ELR (cell line): ENCODE data around the gene ASPDH.

Source experiments
- DNase-seq: peaks from one replicate; pipeline ENCODE4 v3.0.0-alpha.2; 2015; ENCODE audit warnings: low read depth

Gene ASPDH

GRCh38 chr19:50513746-50514345 lies at the start of gene ASPDH:
Gene ASPDH (minus strand): TSS chr19:50513913. CDS start chr19:50513823, 90 bp downstream.
- DNase-seq: no peak

DNA sequence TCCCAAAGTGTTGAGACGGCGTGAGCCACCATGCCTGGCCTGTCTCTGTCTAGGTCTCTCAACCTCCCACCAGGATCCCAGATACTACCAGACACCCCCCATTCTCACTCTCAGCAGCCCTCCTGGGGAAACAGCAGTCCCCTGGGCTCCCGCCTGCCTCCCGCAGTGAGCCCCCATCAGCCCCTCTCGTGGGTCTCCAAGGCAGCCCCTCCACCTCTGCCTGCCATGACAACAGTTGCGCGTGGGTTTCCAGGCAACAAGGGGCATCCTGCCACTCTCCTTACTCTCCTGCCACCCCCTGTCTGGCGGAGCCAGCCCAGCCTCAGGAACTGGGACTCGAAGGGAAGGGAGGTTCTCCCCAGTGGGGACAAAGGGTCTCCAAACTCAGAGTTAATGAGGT lies 49.3 kb upstream of the ASPDH start:
- DNase-seq: no peak

GRCh38 chr19:50562329-50562728 lies 48.6 kb upstream of the ASPDH start:
- DNase-seq: no peak

- no peak for DNase-seq
Observed at GRCh38 chr19:50559636-50560035, 45.9 kb upstream of the ASPDH start.

DNA sequence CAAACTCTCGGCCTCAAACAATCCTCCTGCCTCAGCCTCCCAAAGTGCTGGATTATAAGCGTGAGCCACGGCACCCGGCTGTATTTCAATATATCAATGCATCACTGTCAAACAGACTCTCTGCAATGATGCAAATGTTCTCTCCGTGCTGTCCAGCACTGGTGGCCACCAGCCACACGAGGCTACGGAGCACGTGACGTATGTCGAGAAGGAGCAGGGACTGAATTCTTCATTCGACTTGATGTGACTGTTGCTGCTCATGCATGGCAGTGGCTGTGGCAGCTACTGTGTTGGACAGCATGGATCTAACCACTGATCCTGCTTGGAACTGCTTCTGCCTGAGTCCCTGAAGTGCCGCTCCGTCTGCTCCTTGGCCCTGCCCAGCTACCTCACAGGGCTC lies 44.7 kb upstream of the ASPDH start:
- no peak for DNase-seq

DNA sequence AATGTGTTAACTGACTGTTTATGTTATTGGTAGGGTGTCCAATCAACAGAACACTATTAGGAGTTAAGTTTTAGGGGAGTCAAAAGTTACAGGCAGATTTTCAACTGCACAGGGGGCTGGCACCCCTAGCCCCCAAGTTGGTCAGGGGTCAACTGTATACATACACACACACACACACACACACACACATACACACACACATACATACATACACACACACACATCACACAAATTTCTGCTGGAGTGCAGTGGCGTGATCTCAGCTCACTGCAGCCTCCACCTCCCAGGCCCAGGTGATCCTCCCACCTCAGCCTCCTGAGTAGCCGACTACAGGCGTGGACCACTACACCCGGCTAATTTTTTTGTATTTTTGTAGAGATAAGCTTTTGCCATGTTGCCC lies 44.3 kb upstream of the ASPDH start:
- no peak for DNase-seq

- no peak for DNase-seq
Observed at GRCh38 chr19:50557009-50557613, 43.4 kb upstream of the ASPDH start.

DNA sequence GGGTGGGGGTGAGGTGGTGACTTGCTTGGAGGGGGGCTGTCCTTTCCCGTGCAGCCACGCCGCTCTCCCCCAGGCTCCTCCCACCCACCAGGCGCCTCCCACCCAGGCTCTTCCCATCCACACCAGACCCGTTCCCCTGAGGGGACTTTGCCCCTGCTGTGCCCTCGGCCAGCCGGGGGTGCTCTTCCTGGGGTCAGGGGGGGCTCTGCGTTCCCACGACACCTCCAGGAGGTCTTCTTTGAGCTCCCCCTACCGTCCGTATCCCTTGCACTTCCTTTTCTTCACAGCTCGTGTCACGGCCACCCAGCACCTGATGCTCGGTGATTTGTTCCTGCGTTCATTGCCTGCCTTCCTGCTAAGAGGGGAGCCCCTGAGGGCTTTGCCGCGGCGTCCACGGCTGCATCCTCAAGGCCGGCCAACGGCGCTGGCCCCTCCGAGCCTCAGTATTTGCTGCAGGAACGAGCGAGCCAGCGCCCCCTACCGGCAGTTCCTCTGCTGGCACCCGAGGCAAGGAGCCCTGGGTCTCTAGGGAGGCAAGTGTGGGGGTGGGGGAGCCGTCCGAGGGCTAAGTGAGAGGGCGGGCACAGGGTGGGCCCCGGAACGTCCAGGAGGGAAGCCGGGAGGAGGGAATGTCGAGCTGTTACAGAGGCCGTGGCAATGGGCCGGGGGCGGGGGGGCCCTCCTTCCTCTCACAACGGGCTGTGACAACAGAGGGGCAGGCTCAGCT lies 42.7 kb upstream of the ASPDH start:
- DNase-seq: peak; percentile 66

DNA sequence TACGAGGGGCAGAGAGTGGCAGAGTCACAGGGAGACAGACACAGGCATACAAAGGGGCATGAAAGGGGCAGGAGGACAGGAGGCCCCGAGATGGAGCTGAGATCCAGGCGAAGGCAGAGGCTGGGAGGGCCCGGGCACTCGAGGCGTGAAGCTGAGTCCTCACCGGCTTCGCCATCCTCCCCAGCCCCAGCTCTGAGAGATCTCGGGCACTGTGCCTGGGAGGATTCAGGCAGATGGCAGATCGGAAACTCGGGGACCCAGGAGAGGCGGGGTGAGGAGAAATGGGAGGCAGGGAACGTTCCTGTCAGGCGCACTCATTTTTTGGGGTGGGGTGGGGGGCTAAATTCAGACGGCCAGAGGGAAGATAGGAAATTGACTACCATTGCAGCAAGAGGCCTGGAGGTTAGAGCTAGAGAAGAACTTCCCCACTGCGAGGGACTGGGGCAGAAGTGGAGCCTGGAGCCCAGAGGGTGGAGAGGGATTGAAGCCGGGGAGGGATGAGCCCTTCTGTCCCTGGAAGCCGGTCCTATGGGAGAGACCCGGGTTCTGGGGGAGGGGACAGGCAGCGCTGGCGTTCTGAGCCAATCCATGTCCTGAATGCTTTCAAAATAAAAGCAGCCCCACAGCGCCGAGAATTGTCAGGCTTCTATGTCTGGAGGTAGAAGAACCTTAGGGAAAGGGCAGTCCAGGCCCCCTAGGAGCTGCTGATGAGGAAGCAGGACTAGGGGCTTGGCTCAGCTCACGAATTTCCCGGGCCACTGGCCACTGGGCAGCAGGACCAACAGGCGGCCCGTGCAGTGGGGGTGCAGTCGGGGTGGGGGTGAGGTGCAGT lies 42.0 kb upstream of the ASPDH start:
- peak; percentile 13 for DNase-seq

DNA sequence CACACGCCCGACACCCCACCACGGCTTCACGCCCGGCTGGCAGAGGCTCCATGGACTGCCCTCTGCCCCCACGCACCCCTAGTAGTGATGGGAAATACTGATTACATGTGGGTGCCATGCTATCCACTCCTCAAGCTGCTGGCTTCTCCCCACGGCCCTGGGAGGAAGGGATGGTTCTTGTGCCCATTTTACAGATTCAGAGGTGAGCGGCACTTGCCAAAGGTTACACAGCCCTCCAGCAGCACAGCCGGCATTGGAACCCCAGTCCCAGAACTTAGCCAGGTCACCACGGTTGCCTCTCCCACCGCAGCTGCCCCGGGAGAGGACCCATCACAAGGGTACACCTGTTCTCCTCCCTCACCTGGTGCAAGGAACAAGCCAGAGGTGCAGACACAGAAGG lies 41.3 kb upstream of the ASPDH start:
- no peak for DNase-seq

DNA sequence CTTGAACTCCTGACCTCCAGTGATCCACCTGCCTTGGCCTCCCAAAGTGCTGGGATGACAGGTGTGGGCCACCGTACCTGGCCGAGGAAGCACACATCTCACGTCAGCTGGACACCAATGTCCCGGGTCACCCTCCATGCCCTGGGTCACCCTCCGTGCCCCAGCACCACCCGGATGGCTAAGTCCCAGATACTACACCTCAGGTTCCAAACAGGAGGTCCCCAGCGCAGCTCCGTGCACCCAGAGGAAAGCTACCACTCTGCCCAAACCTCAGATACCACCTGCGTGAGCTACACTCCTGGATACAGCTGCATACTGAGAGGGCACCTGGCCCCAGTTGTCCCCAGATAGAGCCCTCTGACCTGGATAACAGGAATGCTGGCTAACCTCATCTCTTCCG lies 40.5 kb upstream of the ASPDH start:
- no peak for DNase-seq

GRCh38 chr19:50553134-50553703 lies 39.5 kb upstream of the ASPDH start:
- DNase-seq: no peak

DNA sequence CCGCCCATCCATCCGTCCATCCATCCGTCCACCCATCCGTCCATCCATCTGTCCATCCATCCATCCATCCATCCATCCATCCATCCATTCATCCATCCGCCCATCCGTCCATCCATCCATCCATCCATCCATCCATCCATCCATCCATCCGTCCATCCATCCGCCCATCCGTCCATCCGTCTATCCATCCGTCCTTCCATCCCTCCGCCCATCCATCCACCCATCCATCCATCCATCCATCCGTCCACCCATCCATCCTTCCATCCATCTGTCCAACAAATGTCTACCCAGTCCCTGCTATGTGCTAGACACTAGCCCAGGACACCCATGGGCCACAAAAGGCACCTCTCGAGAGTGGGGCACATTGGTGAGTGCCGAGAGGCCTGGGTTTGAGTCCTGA lies 38.8 kb upstream of the ASPDH start:
- no peak for DNase-seq

DNA sequence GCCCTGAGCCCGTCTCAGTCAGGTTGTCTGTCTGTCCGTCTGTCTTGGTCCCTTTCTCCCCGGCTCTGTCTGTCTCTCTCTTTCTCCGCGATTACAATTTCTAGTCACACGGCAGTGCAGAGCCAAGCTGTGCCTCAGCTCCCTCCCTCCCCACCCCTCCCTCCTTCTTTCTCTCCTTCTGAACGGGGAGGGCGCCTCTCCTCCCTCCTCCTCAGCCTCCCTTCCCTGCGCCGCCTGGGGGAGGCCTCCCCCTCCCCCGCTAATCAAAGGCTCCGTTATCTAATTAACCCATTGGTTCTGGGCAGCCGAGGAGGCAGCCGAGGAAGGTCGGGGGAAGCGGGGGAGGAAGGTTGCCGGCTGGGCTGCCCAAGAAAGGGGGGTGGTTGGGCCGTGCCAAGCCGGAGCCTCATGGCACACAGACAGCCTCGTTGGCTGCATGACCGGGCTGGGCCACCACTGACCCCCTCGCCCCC lies 38.0 kb upstream of the ASPDH start:
- DNase-seq: no peak

DNA sequence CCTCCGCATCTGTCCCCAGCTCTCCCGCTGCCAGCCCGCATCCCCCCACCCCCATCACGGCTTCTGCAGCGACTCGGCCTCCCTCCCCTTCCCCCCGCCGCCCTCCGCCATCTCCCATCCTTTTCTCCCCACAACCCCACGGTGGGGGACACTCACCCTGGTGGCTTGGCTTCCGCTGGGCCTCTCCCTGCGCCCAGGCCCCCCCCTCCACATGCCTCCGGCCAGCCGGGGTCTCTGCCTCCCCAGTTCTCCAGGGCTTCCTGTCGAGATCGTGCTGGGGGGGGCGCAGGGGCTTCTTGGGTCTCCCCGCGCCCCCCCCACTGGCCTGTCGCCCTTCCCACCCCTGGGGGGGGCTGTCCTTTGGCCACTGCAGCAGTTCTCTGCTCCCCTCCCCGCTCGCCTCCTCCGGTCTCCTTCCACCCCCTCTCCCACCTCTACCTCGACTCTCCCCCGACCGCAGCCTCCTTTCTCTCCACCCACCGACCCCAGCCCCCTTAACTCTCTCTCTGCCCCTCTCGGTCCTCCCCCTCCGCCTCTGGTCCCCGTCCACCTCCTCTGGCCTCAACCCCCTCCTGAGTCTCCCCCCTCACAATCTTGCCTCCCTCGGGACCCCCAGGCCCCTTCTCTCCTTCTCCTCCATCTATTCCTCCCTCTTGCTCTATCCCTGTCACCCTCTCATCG lies 37.5 kb upstream of the ASPDH start:
- no peak for DNase-seq

GRCh38 chr19:50550594-50550966 lies 36.9 kb upstream of the ASPDH start:
- no peak for DNase-seq

GRCh38 chr19:50549927-50550593 lies 36.3 kb upstream of the ASPDH start:
- no peak for DNase-seq

DNA sequence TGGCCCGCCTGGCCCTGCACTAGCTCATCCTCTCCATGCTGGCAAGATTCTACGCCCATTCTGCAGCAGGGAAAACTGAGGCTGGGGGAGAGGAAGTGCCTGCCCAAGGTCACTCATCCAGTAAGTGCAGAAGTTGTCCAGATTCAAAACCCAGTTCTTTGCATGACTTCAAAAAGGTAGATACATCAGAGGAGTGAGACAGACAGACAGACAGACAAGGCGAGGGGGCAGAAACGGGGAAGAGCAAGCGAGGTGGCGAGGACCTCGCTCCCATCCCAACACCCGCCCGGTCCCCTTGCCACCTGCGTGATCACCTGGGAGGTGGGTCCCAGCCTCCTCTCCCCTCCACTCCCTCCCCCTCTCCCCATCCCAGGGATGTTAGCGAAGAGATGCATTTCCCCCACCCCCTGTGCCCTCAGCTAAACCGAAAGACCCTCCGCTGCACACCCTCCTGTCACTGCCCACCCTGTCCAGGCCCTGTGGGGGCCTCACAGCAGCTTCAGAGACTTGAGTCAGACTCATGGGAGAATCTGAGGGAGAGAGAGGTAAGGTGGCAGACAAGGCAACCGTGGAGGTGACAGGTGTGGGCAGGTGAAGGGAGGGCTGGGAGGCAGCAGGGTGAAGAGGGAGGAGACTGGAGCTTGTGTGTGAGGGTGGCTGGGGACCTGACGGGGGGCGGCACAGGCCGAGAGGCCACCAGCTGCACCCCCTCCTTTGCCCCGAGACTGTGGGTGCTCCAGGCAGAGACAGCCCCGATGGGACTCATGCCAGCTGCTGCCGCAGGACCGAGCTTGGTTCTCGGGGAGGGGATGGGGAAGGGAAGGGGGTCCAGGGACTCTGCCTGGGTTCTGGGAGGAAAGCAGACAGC lies 35.6 kb upstream of the ASPDH start:
- no peak for DNase-seq

- DNase-seq: no peak
Observed at GRCh38 chr19:50548191-50549058, 34.7 kb upstream of the ASPDH start.
